Measurements from ENCODE around the gene HSD17B13.
"Not testable (repeated sequence)": the region's sequence is repeated elsewhere in the genome, so short reads cannot be mapped to it uniquely, and the experiment has no call there.

HSD17B13 gene

GRCh38 chr4:87333267-87333666, 10.6 kb upstream of the HSD17B13 start:
- peaks cover 31% of the 10 kb centered on the region for H3K9me3 Mint-ChIP-seq
- H3K4me3 Mint-ChIP-seq: no peak overlapping the region
- H3K4me1 Mint-ChIP-seq: no peaks in the 10 kb centered on the region
- ATAC-seq (no peak), DNase-seq (ENCODE audit: low spot score in 2 of 2) (no peak)
- peaks cover 33% of the 10 kb centered on the region for H3K36me3 Mint-ChIP-seq
- no peak overlapping the region for H3K27ac Mint-ChIP-seq

DNA sequence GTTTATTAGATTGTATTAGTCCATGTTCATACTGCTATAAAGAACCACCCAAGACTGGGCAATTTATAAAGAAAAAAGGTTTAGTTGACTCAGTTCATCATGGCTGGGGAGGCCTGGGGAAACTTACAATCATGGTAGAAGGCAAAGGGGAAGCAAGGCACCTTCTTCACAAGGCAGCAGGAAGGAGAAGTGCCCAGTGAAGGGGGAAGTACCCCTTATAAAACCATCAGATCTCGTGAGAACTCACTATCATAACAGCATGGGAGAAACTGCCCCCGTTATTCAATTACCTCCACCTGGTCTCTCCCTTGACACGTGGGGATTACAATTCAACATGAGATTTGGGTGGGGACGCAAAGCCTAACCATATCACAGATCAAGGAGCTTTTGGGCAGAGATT, 8.1 kb upstream of the HSD17B13 start:
- peaks cover 32% of the 10 kb centered on the region for H3K9me3 Mint-ChIP-seq
- no peak overlapping the region for H3K4me3 Mint-ChIP-seq

DNA sequence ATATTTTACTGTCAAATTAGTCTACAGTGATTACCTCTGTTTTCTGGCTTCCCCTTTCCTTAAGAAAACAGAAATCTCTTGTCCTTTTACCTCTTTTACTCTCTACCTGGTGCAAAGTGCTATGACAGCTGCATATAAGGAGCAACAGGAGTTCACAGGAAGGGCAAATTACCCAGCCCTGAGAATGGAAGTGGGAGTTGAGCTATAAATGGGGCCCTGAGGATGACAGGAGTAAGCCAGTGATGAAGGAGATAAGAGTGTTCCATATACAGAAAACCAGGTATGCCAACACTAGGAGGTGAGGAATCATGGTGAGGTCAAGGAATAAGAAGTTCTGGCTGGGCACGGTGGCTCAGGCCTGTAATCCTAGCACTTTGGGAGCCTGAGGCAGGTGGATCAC, 4.5 kb upstream of the HSD17B13 start:
- Mint-ChIP-seq H3K27ac (no peak overlapping the region), H3K36me3 (no peaks in the 10 kb centered on the region), H3K9me3 (peaks cover 16% of the 10 kb centered on the region), H3K4me3 (no peak overlapping the region), H3K4me1 (no peaks in the 10 kb centered on the region)
- ATAC-seq (no peak), DNase-seq (ENCODE audit: low spot score in 2 of 2) (no peak)

More for the DNA sequence above, 8.1 kb upstream of the HSD17B13 start:
- ATAC-seq (no peak), DNase-seq (ENCODE audit: low spot score in 2 of 2) (no peak)
- no peak overlapping the region for H3K27ac Mint-ChIP-seq
- peaks cover 8% of the 10 kb centered on the region for H3K36me3 Mint-ChIP-seq
- H3K4me1 Mint-ChIP-seq: no peaks in the 10 kb centered on the region

DNA sequence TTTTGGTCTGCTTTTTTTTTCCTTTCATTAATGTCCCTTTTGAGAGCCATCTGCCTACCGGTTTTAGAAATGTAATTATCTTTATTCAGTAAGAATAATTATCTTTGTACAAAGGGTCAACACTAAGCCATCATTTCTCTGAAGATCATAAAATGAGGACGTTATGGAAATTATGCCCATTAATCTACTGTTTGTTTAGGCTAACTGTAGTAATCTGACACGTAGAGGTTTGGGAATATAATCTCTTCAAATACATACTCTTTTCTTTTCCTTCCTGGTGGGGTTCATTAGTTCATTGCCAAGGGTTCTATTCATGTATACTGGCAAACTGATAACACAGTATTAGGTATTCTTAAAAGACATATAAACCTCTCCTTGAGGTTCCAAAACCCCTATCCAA, 3.8 kb upstream of the HSD17B13 start:
- Mint-ChIP-seq H3K36me3 (no peaks in the 10 kb centered on the region), H3K4me1 (no peaks in the 10 kb centered on the region), H3K4me3 (no peak overlapping the region), H3K9me3 (peaks cover 12% of the 10 kb centered on the region), H3K27ac (no peak overlapping the region)
- ATAC-seq (no peak), DNase-seq (ENCODE audit: low spot score in 2 of 2) (no peak)

- H3K27ac Mint-ChIP-seq: no peak overlapping the region
Observed at GRCh38 chr4:87321888-87322287, 794 bp downstream of the HSD17B13 start.

DNA sequence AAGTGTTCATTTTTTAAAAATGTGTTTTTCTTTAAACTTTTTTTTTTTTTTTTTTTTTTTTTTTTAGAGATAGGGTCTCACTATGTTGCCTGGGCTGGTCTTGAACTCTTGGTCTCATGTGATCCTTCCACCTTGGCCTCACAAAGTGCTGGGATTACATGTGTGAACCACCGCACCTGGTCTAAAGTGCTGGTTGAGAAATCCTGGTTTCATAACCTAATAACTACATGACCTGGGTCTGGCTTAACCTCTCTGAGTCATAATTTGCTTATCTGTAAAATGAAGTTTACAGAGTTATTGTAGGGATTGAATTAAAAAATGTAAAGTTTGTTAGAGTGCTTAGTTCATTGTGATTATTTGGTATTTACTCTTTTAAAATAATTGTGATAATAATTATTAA, 5.2 kb downstream of the HSD17B13 start:
- Mint-ChIP-seq H3K27ac (no peak overlapping the region), H3K9me3 (no peaks in the 10 kb centered on the region), H3K4me3 (no peak overlapping the region), H3K36me3 (no peaks in the 10 kb centered on the region), H3K4me1 (no peaks in the 10 kb centered on the region)
- DNase-seq (ENCODE audit: low spot score in 2 of 2) (no peak), ATAC-seq (no peak)

More at GRCh38 chr4:87321888-87322287, 794 bp downstream of the HSD17B13 start:
- no peak for DNase-seq (ENCODE audit: low spot score in 2 of 2)
- no peak overlapping the region for H3K4me3 Mint-ChIP-seq
- no peak for ATAC-seq
- no peaks in the 10 kb centered on the region for H3K9me3 Mint-ChIP-seq
- no peaks in the 10 kb centered on the region for H3K4me1 Mint-ChIP-seq
- H3K36me3 Mint-ChIP-seq: no peaks in the 10 kb centered on the region

DNA sequence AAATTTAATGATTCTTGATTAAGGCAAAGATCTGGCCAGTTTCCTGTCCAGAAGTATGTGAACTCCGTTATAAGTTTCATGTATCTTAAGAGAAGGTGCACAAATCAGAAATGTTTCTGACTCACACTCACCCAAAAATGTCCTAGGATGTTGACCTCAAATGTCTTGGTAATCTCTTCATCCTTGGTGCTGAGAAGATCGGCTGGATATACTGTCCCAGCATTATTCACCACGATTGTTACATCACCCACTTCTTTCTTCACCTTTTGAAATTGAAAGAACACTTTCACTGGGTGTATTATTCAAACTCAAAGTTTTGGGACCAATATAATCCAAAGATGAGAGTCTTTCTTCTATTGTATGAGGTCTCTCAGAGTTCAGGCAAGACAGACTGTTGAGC, 5.7 kb downstream of the HSD17B13 start:
- DNase-seq (ENCODE audit: low spot score in 2 of 2): no peak
- H3K9me3 Mint-ChIP-seq: no peaks in the 10 kb centered on the region
- ATAC-seq: no peak
- no peaks in the 10 kb centered on the region for H3K36me3 Mint-ChIP-seq
- no peaks in the 10 kb centered on the region for H3K4me1 Mint-ChIP-seq
- H3K27ac Mint-ChIP-seq: no peak overlapping the region
- H3K4me3 Mint-ChIP-seq: no peak overlapping the region

DNA sequence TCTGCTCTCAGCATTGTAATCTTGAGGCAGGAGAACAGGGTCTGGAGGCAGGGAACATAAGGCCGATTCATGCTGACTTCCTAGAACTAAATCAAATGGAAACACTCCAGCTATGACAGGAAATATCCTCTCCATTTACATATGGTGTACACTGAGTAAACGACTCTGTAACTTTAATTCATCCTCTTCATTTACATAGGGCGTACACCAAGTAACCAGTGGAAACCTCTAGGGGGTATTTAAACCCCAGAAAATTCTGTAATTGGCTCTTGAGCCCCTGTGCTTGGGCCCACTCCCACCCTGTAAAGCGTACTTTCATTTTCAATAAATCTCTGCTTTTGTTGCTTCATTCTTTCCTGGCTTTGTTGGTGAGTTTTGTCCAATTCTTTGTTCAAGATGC, 7.7 kb downstream of the HSD17B13 start:
- H3K4me3 Mint-ChIP-seq; H3K9me3 Mint-ChIP-seq; H3K36me3 Mint-ChIP-seq; DNase-seq (ENCODE audit: low spot score in 2 of 2); H3K27ac Mint-ChIP-seq; H3K4me1 Mint-ChIP-seq; ATAC-seq: not testable (repeated sequence)

DNA sequence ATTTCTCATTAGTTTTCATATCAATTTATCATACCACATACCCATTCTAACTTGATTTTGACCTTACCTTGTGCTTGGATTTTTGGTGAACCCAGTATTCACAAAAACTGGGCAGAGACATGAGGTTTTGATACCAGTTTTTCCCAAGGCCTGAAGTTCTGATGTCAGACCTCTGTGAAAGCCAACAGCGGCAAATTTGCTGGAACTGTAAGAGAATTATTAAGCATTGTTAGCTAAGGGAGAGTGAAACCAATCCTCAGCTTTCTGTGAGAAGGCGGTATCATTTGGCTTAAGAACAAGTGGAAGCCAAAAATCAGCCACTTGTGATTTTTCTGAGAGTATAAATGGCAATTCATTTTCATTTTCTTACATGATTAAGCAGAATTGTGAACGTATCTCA, 8.9 kb downstream of the HSD17B13 start:
- ATAC-seq (no peak), DNase-seq (ENCODE audit: low spot score in 2 of 2) (no peak)
- Mint-ChIP-seq H3K36me3 (no peaks in the 10 kb centered on the region), H3K4me1 (no peaks in the 10 kb centered on the region), H3K4me3 (no peak overlapping the region), H3K27ac (no peak overlapping the region), H3K9me3 (no peaks in the 10 kb centered on the region)

- no peak for ATAC-seq
- DNase-seq (ENCODE audit: low spot score in 2 of 2): no peak
- Mint-ChIP-seq H3K27ac (no peak overlapping the region), H3K36me3 (no peaks in the 10 kb centered on the region), H3K9me3 (no peaks in the 10 kb centered on the region), H3K4me3 (no peak overlapping the region), H3K4me1 (no peaks in the 10 kb centered on the region)
Observed at GRCh38 chr4:87311684-87312083, 11.0 kb downstream of the HSD17B13 start.

GRCh38 chr4:87310691-87311335, 11.9 kb downstream of the HSD17B13 start:
- DNase-seq (ENCODE audit: low spot score in 2 of 2) (no peak), ATAC-seq (no peak)
- Mint-ChIP-seq H3K27ac (no peak overlapping the region), H3K4me3 (no peak overlapping the region), H3K4me1 (no peaks in the 10 kb centered on the region), H3K9me3 (no peaks in the 10 kb centered on the region), H3K36me3 (no peaks in the 10 kb centered on the region)

GRCh38 chr4:87309625-87310024, 13.1 kb downstream of the HSD17B13 start:
- Mint-ChIP-seq H3K36me3 (no peaks in the 10 kb centered on the region), H3K4me3 (no peak overlapping the region), H3K27ac (no peak overlapping the region), H3K9me3 (no peaks in the 10 kb centered on the region), H3K4me1 (no peaks in the 10 kb centered on the region)
- DNase-seq (ENCODE audit: low spot score in 2 of 2) (no peak), ATAC-seq (no peak)

DNA sequence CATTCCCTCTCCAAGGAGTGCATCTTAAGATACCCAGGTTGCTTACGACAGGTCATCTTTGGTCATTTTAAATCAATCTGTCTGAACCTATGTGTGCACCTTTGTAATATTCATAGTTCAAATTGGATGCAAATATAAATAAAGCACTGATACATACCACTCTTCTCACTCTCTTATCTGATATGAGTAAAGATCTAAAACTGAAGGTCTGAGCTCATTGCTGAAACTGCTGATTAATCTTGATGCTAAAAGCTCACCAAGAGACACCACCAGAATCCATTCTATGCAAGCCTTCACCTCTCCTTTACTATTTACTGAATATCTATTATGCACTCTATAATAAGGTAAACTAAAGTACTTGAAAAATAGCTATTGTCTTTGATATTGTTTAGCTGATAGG, 16.6 kb downstream of the HSD17B13 start:
- H3K4me3 Mint-ChIP-seq: no peak overlapping the region
- no peaks in the 10 kb centered on the region for H3K4me1 Mint-ChIP-seq
- no peak for DNase-seq (ENCODE audit: low spot score in 2 of 2)
- peak; percentile 79 for ATAC-seq
- H3K9me3 Mint-ChIP-seq: no peaks in the 10 kb centered on the region
- H3K36me3 Mint-ChIP-seq: no peaks in the 10 kb centered on the region
- no peak overlapping the region for H3K27ac Mint-ChIP-seq

DNA sequence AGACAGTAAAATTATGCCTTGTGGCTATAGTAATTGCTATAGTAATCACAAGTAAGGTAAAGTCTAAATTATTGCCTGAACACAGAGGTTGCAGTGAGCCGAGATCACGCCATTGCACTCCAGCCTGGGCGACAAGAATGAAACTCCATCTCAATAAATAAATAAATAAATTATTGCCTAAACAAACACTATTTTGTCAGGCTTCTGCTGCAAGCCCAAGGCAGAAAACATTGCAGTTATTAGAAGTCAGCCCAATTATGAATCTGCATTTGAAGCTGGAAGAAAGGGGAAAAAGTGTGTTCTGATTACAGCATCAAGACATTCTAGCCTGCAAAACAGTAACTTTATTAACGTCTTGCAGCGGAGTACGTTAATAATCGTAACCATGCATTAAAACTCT, 17.1 kb downstream of the HSD17B13 start:
- no peak for ATAC-seq
- H3K4me1 Mint-ChIP-seq: no peaks in the 10 kb centered on the region
- H3K4me3 Mint-ChIP-seq: no peak overlapping the region

GRCh38 chr4:87304745-87305432, 17.8 kb downstream of the HSD17B13 start:
- no peak for DNase-seq (ENCODE audit: low spot score in 2 of 2)
- no peaks in the 10 kb centered on the region for H3K36me3 Mint-ChIP-seq
- no peaks in the 10 kb centered on the region for H3K4me1 Mint-ChIP-seq
- no peak for ATAC-seq
- H3K9me3 Mint-ChIP-seq: no peaks in the 10 kb centered on the region
- H3K4me3 Mint-ChIP-seq: no peak overlapping the region
- no peak overlapping the region for H3K27ac Mint-ChIP-seq

More for the DNA sequence above, 17.1 kb downstream of the HSD17B13 start:
- H3K9me3 Mint-ChIP-seq: no peaks in the 10 kb centered on the region
- no peaks in the 10 kb centered on the region for H3K36me3 Mint-ChIP-seq
- DNase-seq (ENCODE audit: low spot score in 2 of 2): no peak
- H3K27ac Mint-ChIP-seq: no peak overlapping the region

- Mint-ChIP-seq H3K4me1 (no peaks in the 10 kb centered on the region), H3K9me3 (no peaks in the 10 kb centered on the region), H3K27ac (no peak overlapping the region), H3K4me3 (no peak overlapping the region), H3K36me3 (no peaks in the 10 kb centered on the region)
- DNase-seq (ENCODE audit: low spot score in 2 of 2) (no peak), ATAC-seq (no peak)
Observed at GRCh38 chr4:87299898-87300297, 22.8 kb downstream of the HSD17B13 start.

Data from stimulated activated effector memory CD8-positive, alpha-beta T cell treated with anti-CD3 and anti-CD28 coated beads, Interleukin-12 subunit alpha, Interleukin-12 subunit beta, amount 100 ng/mL, for 72 hours (primary cell).